ENCODE results near the gene STPG3. TPM values are rescaled to one million over a fixed set of nuclear protein-coding genes. Genes with fewer than 3 reads are reported as not detected.

The STPG3 gene
- total and polyA plus RNA-seq, 4 donors: not detected

DNA sequence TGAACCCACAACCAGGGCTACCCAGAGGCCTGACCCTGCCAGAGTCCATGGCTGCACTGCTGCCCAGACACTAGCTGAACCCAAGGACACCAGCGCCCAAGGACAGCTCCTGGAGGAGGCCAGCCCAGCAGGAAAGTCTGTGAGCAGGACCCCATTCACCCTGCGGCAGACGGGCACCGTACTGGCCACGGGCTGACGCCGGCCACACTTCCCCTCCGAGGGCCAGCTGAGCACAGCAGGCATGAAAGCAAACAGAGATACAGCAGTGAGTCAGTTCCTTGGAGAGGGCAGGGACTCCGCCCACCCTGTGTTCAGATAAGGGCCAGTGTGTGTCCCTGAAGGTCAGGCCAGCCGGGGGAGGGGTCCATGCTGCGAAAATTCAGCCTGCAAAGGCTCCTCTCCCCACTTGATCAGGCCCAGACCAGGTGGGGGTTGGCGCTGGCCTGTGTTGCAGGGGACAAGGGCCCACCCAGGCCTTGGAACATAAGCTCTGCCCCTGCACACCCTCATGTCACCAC is 32.3 kb upstream of the STPG3 start:
- WGBS: 64% methylated on average over 12 of the region's 12 CpGs
- DNase-seq (ENCODE audit: low spot score): peak; percentile 65
- H3K9me3 ChIP-seq (ENCODE audit: control insufficient read depth in 4 of 4, low read length in 3 of 4): no peaks in the 10 kb centered on the region
- no peak overlapping the region for H3K27ac ChIP-seq (ENCODE audit: low read depth in 1 of 2, low read length in 2 of 2)
- peaks cover 0 to 5% (median under 1%) of the 10 kb centered on the region in 4 donors for H3K36me3 ChIP-seq (ENCODE audit: control insufficient read depth in 4 of 4, insufficient read depth in 3 of 4, low read depth in 1 of 4, low read length in 3 of 4)
- H3K4me1 ChIP-seq (ENCODE audit: control insufficient read depth in 4 of 4, insufficient read depth in 4 of 4, low read length in 3 of 4): peaks cover 6 to 26% (median 14%) of the 10 kb centered on the region in 4 donors
- H3K4me3 ChIP-seq (ENCODE audit: low read depth in 1 of 3, low read length in 3 of 3): no peak overlapping the region
- no peak for TF ChIP-seq YY1 (IDR thresholded peaks at IDR 0.05)
- TF ChIP-seq, protein P1, sequence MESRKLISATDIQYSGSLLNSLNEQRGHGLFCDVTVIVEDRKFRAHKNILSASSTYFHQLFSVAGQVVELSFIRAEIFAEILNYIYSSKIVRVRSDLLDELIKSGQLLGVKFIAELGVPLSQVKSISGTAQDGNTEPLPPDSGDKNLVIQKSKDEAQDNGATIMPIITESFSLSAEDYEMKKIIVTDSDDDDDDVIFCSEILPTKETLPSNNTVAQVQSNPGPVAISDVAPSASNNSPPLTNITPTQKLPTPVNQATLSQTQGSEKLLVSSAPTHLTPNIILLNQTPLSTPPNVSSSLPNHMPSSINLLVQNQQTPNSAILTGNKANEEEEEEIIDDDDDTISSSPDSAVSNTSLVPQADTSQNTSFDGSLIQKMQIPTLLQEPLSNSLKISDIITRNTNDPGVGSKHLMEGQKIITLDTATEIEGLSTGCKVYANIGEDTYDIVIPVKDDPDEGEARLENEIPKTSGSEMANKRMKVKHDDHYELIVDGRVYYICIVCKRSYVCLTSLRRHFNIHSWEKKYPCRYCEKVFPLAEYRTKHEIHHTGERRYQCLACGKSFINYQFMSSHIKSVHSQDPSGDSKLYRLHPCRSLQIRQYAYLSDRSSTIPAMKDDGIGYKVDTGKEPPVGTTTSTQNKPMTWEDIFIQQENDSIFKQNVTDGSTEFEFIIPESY (IDR thresholded peaks at IDR 0.05): no peak
- TF ChIP-seq, protein P2, sequence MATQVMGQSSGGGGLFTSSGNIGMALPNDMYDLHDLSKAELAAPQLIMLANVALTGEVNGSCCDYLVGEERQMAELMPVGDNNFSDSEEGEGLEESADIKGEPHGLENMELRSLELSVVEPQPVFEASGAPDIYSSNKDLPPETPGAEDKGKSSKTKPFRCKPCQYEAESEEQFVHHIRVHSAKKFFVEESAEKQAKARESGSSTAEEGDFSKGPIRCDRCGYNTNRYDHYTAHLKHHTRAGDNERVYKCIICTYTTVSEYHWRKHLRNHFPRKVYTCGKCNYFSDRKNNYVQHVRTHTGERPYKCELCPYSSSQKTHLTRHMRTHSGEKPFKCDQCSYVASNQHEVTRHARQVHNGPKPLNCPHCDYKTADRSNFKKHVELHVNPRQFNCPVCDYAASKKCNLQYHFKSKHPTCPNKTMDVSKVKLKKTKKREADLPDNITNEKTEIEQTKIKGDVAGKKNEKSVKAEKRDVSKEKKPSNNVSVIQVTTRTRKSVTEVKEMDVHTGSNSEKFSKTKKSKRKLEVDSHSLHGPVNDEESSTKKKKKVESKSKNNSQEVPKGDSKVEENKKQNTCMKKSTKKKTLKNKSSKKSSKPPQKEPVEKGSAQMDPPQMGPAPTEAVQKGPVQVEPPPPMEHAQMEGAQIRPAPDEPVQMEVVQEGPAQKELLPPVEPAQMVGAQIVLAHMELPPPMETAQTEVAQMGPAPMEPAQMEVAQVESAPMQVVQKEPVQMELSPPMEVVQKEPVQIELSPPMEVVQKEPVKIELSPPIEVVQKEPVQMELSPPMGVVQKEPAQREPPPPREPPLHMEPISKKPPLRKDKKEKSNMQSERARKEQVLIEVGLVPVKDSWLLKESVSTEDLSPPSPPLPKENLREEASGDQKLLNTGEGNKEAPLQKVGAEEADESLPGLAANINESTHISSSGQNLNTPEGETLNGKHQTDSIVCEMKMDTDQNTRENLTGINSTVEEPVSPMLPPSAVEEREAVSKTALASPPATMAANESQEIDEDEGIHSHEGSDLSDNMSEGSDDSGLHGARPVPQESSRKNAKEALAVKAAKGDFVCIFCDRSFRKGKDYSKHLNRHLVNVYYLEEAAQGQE (IDR thresholded peaks at IDR 0.05): no peak
- TF ChIP-seq HNF4G (IDR thresholded peaks at IDR 0.05): no peak
- no peak for TF ChIP-seq FOXA2 (IDR thresholded peaks at IDR 0.05)
- no peak for TF ChIP-seq RAD21 (IDR thresholded peaks at IDR 0.05)
- TF ChIP-seq, protein P3, sequence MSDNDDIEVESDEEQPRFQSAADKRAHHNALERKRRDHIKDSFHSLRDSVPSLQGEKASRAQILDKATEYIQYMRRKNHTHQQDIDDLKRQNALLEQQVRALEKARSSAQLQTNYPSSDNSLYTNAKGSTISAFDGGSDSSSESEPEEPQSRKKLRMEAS (IDR thresholded peaks at IDR 0.05): no peak
- TF ChIP-seq, protein P4, sequence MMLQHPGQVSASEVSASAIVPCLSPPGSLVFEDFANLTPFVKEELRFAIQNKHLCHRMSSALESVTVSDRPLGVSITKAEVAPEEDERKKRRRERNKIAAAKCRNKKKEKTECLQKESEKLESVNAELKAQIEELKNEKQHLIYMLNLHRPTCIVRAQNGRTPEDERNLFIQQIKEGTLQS (IDR thresholded peaks at IDR 0.05): no peak
- no peak for TF ChIP-seq FOXA1 (IDR thresholded peaks at IDR 0.05)
- no peak for TF ChIP-seq RXRA (IDR thresholded peaks at IDR 0.05)
- TF ChIP-seq TAF1 (conservative IDR thresholded peaks at IDR 0.05): no peak
- TF ChIP-seq JUND (IDR thresholded peaks at IDR 0.05): no peak
- TF ChIP-seq EGR1 (IDR thresholded peaks at IDR 0.05; ENCODE audit: low read depth in 2 of 2): no peak
- TF ChIP-seq HNF4A (conservative IDR thresholded peaks at IDR 0.05): no peak
- TF ChIP-seq NR2F2 (IDR thresholded peaks at IDR 0.05): no peak
- TF ChIP-seq, protein P5, sequence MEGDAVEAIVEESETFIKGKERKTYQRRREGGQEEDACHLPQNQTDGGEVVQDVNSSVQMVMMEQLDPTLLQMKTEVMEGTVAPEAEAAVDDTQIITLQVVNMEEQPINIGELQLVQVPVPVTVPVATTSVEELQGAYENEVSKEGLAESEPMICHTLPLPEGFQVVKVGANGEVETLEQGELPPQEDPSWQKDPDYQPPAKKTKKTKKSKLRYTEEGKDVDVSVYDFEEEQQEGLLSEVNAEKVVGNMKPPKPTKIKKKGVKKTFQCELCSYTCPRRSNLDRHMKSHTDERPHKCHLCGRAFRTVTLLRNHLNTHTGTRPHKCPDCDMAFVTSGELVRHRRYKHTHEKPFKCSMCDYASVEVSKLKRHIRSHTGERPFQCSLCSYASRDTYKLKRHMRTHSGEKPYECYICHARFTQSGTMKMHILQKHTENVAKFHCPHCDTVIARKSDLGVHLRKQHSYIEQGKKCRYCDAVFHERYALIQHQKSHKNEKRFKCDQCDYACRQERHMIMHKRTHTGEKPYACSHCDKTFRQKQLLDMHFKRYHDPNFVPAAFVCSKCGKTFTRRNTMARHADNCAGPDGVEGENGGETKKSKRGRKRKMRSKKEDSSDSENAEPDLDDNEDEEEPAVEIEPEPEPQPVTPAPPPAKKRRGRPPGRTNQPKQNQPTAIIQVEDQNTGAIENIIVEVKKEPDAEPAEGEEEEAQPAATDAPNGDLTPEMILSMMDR (IDR thresholded peaks at IDR 0.05; ENCODE audit: low read depth, low read length, missing input control): no peak
- TF ChIP-seq SP1 (IDR thresholded peaks at IDR 0.05): no peak
- no peak for TF ChIP-seq GABPA (IDR thresholded peaks at IDR 0.05 in 1 of 2, conservative IDR thresholded peaks at IDR 0.05 in 1 of 2)
- H3K27me3 ChIP-seq (ENCODE audit: control insufficient read depth in 4 of 4, insufficient read depth in 4 of 4, low read length in 3 of 4): no peaks in the 10 kb centered on the region
- no peak overlapping the region for H3K9ac ChIP-seq (ENCODE audit: low read depth in 1 of 2, low read length in 2 of 2)

Data from liver (tissue), 9 donors.